HFFc6 (cell line): ENCODE results near the gene TUBA4A. TPM values are rescaled to one million over a fixed set of nuclear protein-coding genes. Genes with fewer than 3 reads are reported as not detected.
A peak's percentile ranks its signal among the peaks of the same experiment; 100 is the strongest.

Source experiments
- DNase-seq: peaks from one replicate; pipeline ENCODE4 v3.0.0-alpha.2; 2018
- H3K27ac Mint-ChIP-seq: 2 replicates; pipeline ENCODE4 v1.8.0; 2020; ENCODE audit warnings: mild to moderate bottlenecking, mixed read lengths
- H3K27me3 Mint-ChIP-seq: 2 replicates; pipeline ENCODE4 v1.8.0; 2021; ENCODE audit warnings: mild to moderate bottlenecking, moderate library complexity, mixed read lengths; ENCODE audit not compliant: insufficient read depth
- H3K36me3 Mint-ChIP-seq: 2 replicates; pipeline ENCODE4 v1.8.0; 2021; ENCODE audit warnings: low read depth, mixed read lengths
- H3K4me1 Mint-ChIP-seq: 2 replicates; pipeline ENCODE4 v1.8.0; 2020; ENCODE audit warnings: low read depth, mixed read lengths
- H3K4me3 Mint-ChIP-seq: 2 replicates; pipeline ENCODE4 v1.8.0; 2020; ENCODE audit warnings: mild to moderate bottlenecking, moderate library complexity, mixed read lengths
- H3K9me3 Mint-ChIP-seq: 2 replicates; pipeline ENCODE4 v1.8.0; 2020; ENCODE audit warnings: mild to moderate bottlenecking, mixed read lengths
- long read RNA-seq: library from polyadenylated mRNA; unstranded; transcript quantifications from one replicate; pipeline ENCODE4 v2.0.0, GENCODE V29; 2019
- total RNA-seq, 6 experiments: library from RNA; stranded (reverse); fragmentation: NEBNext Ultra II Directional; extraction: Animal tissue kit (Norgen Biotek cat#: 25700); gene quantifications; 2 replicates in 1 of 6; 3 replicates in 5 of 6; pipeline ENCODE4 v1.2.3, GENCODE V29; 2021
- TF ChIP-seq, protein P1 (sequence below): fragments of 200-600 bp; sonication (generic); IDR thresholded peaks from 2 replicates; pipeline ENCODE4 v1.5.0; 2021; ENCODE audit warnings: antibody characterized with exemption, mild to moderate bottlenecking

Gene TUBA4A
- total RNA-seq: 10 to 100 TPM; 40.4 to 66.3 (median 48.2) TPM
- long read RNA-seq, transcript TUBA4A-206 (4 exons, 648 nt): minor isoform, 21 of 69 reads
- long read RNA-seq, transcript TUBA4A-201 (4 exons, 2,162 nt): major isoform, 43 of 69 reads
- long read RNA-seq, partial matches to known transcripts: 3 of 69 reads
- long read RNA-seq, other reads (novel, unspliced or antisense): 2 of 69 reads

- TF ChIP-seq, protein P1, sequence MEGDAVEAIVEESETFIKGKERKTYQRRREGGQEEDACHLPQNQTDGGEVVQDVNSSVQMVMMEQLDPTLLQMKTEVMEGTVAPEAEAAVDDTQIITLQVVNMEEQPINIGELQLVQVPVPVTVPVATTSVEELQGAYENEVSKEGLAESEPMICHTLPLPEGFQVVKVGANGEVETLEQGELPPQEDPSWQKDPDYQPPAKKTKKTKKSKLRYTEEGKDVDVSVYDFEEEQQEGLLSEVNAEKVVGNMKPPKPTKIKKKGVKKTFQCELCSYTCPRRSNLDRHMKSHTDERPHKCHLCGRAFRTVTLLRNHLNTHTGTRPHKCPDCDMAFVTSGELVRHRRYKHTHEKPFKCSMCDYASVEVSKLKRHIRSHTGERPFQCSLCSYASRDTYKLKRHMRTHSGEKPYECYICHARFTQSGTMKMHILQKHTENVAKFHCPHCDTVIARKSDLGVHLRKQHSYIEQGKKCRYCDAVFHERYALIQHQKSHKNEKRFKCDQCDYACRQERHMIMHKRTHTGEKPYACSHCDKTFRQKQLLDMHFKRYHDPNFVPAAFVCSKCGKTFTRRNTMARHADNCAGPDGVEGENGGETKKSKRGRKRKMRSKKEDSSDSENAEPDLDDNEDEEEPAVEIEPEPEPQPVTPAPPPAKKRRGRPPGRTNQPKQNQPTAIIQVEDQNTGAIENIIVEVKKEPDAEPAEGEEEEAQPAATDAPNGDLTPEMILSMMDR: no peak
- H3K27ac Mint-ChIP-seq: peak within 1 kb of the TSS; percentile 83
Measured at GRCh38 chr2:219253753-219254589, at the start of gene TUBA4A. TUBA4A (minus strand) TSS chr2:219253918; CDS start chr2:219253858, 60 bp downstream.

DNA sequence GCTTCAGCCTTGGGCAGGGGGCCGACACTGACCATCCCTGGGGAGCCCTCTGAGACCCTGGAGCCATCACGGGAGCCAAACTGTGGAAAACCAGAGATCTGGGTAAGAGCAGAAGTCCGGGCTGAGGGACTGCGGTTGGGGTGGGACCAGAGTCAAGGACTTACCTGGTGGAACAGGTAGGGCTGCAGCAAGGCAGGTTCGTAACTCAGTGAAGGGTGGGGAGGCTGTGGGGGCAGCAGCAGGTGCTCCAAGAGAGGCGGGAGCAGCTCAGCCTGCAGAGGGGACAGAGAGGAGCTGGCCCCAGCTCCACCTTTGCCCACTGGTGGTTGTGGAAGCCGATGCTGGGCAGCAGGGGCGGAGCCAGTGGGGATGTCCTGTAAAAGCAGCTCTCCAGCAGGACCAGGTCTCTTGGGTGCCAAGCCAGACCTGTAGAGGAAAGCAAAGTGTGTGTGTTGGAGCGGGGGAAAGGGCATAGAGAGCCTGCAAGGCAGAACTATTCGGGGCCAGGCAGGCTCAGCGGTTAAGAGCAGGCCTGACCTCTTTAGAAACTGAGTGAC, 48.8 kb upstream of the TUBA4A start:
- Mint-ChIP-seq H3K4me3 (no peak overlapping the region), H3K4me1 (peaks cover under 1% of the 10 kb centered on the region; the same call in 1 of the 2 replicates), H3K9me3 (no peaks in the 10 kb centered on the region), H3K27ac (no peak overlapping the region), H3K27me3 (peaks cover 4% of the 10 kb centered on the region), H3K36me3 (no peaks in the 10 kb centered on the region)
- TF ChIP-seq, protein P1: no peak
- DNase-seq: no peak

More at GRCh38 chr2:219253753-219254589, at the start of gene TUBA4A:
- DNase-seq: no peak
- H3K27me3 Mint-ChIP-seq: peaks cover 10% of the 10 kb centered on the region
- H3K4me1 Mint-ChIP-seq: peaks cover 47% of the 10 kb centered on the region
- no peaks in the 10 kb centered on the region for H3K9me3 Mint-ChIP-seq
- peaks cover 15% of the 10 kb centered on the region; the same call in 1 of the 2 replicates for H3K36me3 Mint-ChIP-seq
- H3K4me3 Mint-ChIP-seq: peak within 1 kb of the TSS; percentile 91

DNA sequence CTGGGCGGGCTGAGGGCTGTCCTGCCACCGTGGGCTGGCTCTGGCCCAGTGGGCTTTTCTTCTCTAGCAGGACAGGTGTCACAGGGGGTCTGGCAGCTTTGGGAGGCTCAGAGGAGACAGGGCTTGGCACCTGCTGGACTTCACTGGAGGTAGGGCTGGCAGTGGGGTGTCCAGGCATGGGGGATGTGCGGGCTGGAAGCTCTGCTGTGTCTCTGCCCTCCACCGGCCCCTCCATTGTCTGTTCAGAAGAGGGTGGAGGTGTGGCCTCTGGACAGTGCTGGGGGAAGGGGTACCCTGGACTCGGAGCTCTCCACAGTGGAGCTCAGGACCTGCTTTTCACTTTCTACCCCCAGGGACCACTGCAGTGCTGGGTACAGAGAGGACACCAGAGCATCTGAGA, 46.3 kb upstream of the TUBA4A start:
- peaks cover 4% of the 10 kb centered on the region for H3K27me3 Mint-ChIP-seq
- no peaks in the 10 kb centered on the region for H3K9me3 Mint-ChIP-seq
- TF ChIP-seq, protein P1: no peak
- DNase-seq: no peak
- H3K4me1 Mint-ChIP-seq: no peaks in the 10 kb centered on the region; the same call in 1 of the 2 replicates
- H3K27ac Mint-ChIP-seq: no peak overlapping the region
- H3K4me3 Mint-ChIP-seq: no peak overlapping the region
- no peaks in the 10 kb centered on the region for H3K36me3 Mint-ChIP-seq

DNA sequence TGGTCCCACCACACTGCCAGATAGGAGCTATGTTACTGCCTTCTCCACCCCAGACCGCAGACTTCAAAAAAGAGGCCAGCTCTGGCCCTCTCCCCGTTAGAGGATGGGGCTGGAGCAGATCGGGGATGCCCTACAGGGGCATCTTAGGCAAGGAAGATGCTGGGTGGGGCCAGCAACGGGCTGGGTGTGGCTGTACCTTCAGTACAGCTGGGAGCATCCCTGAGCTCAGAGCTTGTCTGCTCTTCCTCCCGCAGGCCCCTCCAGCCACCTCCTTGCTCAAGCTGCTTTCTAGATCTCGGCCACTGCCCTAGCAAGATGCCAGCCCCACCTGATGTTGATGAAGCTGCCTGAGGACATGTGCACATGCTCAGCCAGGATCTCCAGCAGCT, 45.6 kb upstream of the TUBA4A start:
- Mint-ChIP-seq H3K9me3 (no peaks in the 10 kb centered on the region), H3K4me1 (peaks cover 2% of the 10 kb centered on the region), H3K27ac (no peak overlapping the region), H3K36me3 (no peaks in the 10 kb centered on the region), H3K27me3 (peaks cover 4% of the 10 kb centered on the region), H3K4me3 (no peak overlapping the region)
- no peak for DNase-seq
- TF ChIP-seq, protein P1: no peak

DNA sequence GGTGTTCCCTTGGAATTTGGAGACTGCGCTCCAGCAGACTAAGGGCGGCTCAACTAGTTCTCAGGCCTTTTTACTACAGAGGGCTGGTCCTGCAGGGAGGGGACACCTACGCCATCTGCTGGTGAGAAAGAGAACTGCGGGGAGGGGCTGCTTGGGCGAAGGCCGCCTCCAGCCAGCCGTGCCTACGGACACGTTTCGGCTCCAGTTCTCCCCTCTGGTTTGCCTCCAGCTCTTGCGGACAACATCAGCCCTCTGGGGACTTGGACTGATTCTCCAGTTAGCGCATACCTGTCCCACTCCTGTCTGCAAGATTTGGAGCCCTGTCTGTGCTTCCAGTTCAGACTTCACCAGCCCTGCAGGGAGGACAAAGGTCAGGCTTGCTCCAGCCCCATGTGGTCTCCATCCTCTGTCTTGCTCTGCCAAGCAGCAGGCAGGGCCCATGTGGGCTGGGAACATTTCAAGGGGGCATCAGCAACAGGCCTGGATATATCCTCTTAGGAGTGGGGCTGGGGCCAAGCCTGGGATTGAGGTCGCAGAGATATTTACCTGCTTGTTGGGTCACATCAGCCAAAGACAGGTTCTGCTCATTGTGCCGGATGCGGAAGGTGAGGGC, 45.1 kb upstream of the TUBA4A start:
- TF ChIP-seq, protein P1: peak; percentile 98
- Mint-ChIP-seq H3K4me1 (peaks cover 6% of the 10 kb centered on the region), H3K4me3 (no peak overlapping the region), H3K27ac (no peak overlapping the region), H3K36me3 (no peaks in the 10 kb centered on the region), H3K27me3 (peaks cover 6% of the 10 kb centered on the region), H3K9me3 (no peaks in the 10 kb centered on the region)
- DNase-seq: peak; percentile 59
